Activated CD8-positive, alpha-beta T cell treated with anti-CD3 and anti-CD28 coated beads for 36 hours (primary cell): Measurements from ENCODE around the gene SLC35G1. TPM values are rescaled to one million over a fixed set of nuclear protein-coding genes. Genes with fewer than 3 reads are reported as not detected.

Experiments used
- ATAC-seq: fragments of 200-7000 bp; cut with Tn5 transposase; one replicate; pipeline ENCODE4 v1.10.0; 2021; ENCODE audit warnings: mild to moderate bottlenecking, moderate library complexity
- CTCF ChIA-PET: fragments of 350-600 bp; sonication (Branson Sonifier 250); formaldehyde crosslinking; loops from one replicate; lab custom pipeline; 2021; ENCODE audit warnings: antibody characterized with exemption; lab: Charles Lee
- POLR2A ChIA-PET: fragments of 350-600 bp; sonication (Branson Sonifier 250); formaldehyde crosslinking; loops from one replicate; lab custom pipeline; 2021; ENCODE audit warnings: antibody characterized with exemption; lab: Charles Lee
- DNase-seq: peaks from one replicate; pipeline ENCODE4 v3.0.0-alpha.2; 2020
- H3K27ac Mint-ChIP-seq: one replicate; pipeline ENCODE4 v1.8.0; 2021; ENCODE audit warnings: mild to moderate bottlenecking, mixed read lengths
- H3K27me3 Mint-ChIP-seq: one replicate; pipeline ENCODE4 v1.8.0; 2021; ENCODE audit warnings: mixed read lengths
- H3K36me3 Mint-ChIP-seq: one replicate; pipeline ENCODE4 v1.8.0; 2021; ENCODE audit warnings: low read depth, mixed read lengths
- H3K4me1 Mint-ChIP-seq: one replicate; pipeline ENCODE4 v1.8.0; 2021; ENCODE audit warnings: low read depth, mixed read lengths
- H3K4me3 Mint-ChIP-seq: one replicate; pipeline ENCODE4 v1.8.0; 2021; ENCODE audit warnings: mild to moderate bottlenecking, moderate library complexity, mixed read lengths
- H3K9me3 Mint-ChIP-seq: one replicate; pipeline ENCODE4 v1.8.0; 2021; ENCODE audit warnings: mixed read lengths
- CTCF ChIP-seq: fragments of 200-600 bp; IDR thresholded peaks from one replicate; pipeline ENCODE4 v1.8.0; 2022; ENCODE audit warnings: antibody characterized with exemption, mild to moderate bottlenecking
- intact Hi-C: fragments of 100-400 bp; cut with micrococcal nuclease; formaldehyde crosslinking; loops from one replicate; pipeline ENCODE4 v1.10.0; 2022
- total RNA-seq, 2 experiments: library from RNA; stranded (reverse); gene quantifications; one replicate each; pipeline ENCODE4 v1.2.3, GENCODE V29; 2021

The SLC35G1 gene
- total RNA-seq, 2 experiments from 2014 or later, result 2.0 to 3.2 TPM

- no peaks in the 10 kb centered on the region for H3K36me3 Mint-ChIP-seq
- ChIA-PET CTCF (no interaction called here), POLR2A (no interaction called here)
- H3K4me1 Mint-ChIP-seq, result no peaks in the 10 kb centered on the region
- ATAC-seq (no peak), DNase-seq (no peak)
- no peak overlapping the region for H3K4me3 Mint-ChIP-seq
- H3K27ac Mint-ChIP-seq, result no peak overlapping the region
- H3K9me3 Mint-ChIP-seq, result no peaks in the 10 kb centered on the region
- intact Hi-C loops, result no loop called here
- no peak for TF ChIP-seq CTCF
- H3K27me3 Mint-ChIP-seq, result no peaks in the 10 kb centered on the region
Measured at GRCh38 chr10:93947055-93947454, 53.3 kb downstream of the SLC35G1 start.

- TF ChIP-seq CTCF, result no peak
- Mint-ChIP-seq H3K9me3 (no peaks in the 10 kb centered on the region), H3K4me3 (no peak overlapping the region), H3K4me1 (no peaks in the 10 kb centered on the region), H3K36me3 (no peaks in the 10 kb centered on the region), H3K27ac (no peak overlapping the region), H3K27me3 (no peaks in the 10 kb centered on the region)
- ATAC-seq, result no peak
- ChIA-PET CTCF (no interaction called here), POLR2A (no interaction called here)
- intact Hi-C loops, result no loop called here
- DNase-seq, result no peak
Measured at GRCh38 chr10:93947524-93947923, 53.7 kb downstream of the SLC35G1 start.

- no peak for TF ChIP-seq CTCF
- POLR2A ChIA-PET, result no interaction called here
- Mint-ChIP-seq H3K4me3 (no peak overlapping the region), H3K27ac (no peak overlapping the region), H3K27me3 (no peaks in the 10 kb centered on the region), H3K9me3 (no peaks in the 10 kb centered on the region), H3K4me1 (no peaks in the 10 kb centered on the region), H3K36me3 (no peaks in the 10 kb centered on the region)
- ATAC-seq (no peak), DNase-seq (no peak)
- CTCF ChIA-PET, result no interaction called here
- intact Hi-C loops, result no loop called here
Measured at GRCh38 chr10:93951905-93952304, 58.1 kb downstream of the SLC35G1 start.

Other genes with a start within 250 kb of the SLC35G1 start
- 10 to 100 TPM; 15.1 to 15.8 TPM for gene FRA10AC1, start 191.4 kb upstream of the SLC35G1 start, total RNA-seq
- gene LGI1, start 136.0 kb upstream of the SLC35G1 start, total RNA-seq, result not detected
- not detected for gene PLCE1, start 100.0 kb downstream of the SLC35G1 start, total RNA-seq